ENCODE results near the gene GLIS1. TPM values are rescaled to one million over a fixed set of nuclear protein-coding genes. Genes with fewer than 3 reads are reported as not detected.

Gene GLIS1
- total and polyA plus RNA-seq, 2 donors (not counting 3 experiments of a cell fraction or from before 2014, with no cell fraction given): not detected

GRCh38 chr1:53693773-53694717, 44.9 kb downstream of the GLIS1 start:
- TF ChIP-seq GATA2 (IDR thresholded peaks at IDR 0.05; ENCODE audit: insufficient read depth, insufficient read length, low read depth, low read length): no peak
- no peak for TF ChIP-seq MYC (IDR thresholded peaks at IDR 0.05; ENCODE audit: low read depth, low read length)
- no peak for TF ChIP-seq FOS (IDR thresholded peaks at IDR 0.05; ENCODE audit: borderline replicate concordance, insufficient read depth, low read length)
- no peak for TF ChIP-seq POLR2AphosphoS5 (IDR thresholded peaks at IDR 0.05; ENCODE audit: insufficient read depth, low read depth, low read length)
- TF ChIP-seq, protein P1, sequence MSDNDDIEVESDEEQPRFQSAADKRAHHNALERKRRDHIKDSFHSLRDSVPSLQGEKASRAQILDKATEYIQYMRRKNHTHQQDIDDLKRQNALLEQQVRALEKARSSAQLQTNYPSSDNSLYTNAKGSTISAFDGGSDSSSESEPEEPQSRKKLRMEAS (IDR thresholded peaks at IDR 0.05; ENCODE audit: insufficient read depth, insufficient read length): no peak
- TF ChIP-seq JUN (IDR thresholded peaks at IDR 0.05; ENCODE audit: borderline replicate concordance, insufficient read depth, insufficient read length, low read depth): no peak
- TF ChIP-seq POLR2A (IDR thresholded peaks at IDR 0.05; ENCODE audit: low read depth, low read length): no peak
- no peak for TF ChIP-seq EZH2 (IDR thresholded peaks at IDR 0.05; ENCODE audit: borderline replicate concordance, low read depth, low read length, severe bottlenecking)
- TF ChIP-seq CTCF (IDR thresholded peaks at IDR 0.05; ENCODE audit: extremely low read depth in 1 of 2, insufficient read depth in 1 of 2, low read depth in 1 of 2, low read length in 2 of 2): no peak
- no peaks in the 10 kb centered on the region for H3K79me2 ChIP-seq (ENCODE audit: control insufficient read depth, insufficient read depth, low read length)

More at GRCh38 chr1:53693773-53694717, 44.9 kb downstream of the GLIS1 start:
- H3K36me3 ChIP-seq (ENCODE audit: control insufficient read depth in 2 of 2, extremely low read depth in 1 of 2, insufficient read depth in 2 of 2, low read length in 2 of 2): no peaks in the 10 kb centered on the region
- no peak overlapping the region for H3K4me3 ChIP-seq (replicated peaks in 1 of 3; ENCODE audit: insufficient read depth in 1 of 3, low read depth in 1 of 3, low read length in 3 of 3)
- CTCF ChIA-PET: interaction anchor here (0.8 to 1.8 kb wide), 3 partner anchors 8 to 22 kb away, joined by 3 to 6 read pairs (median 4); no protein-coding TSS in a partner anchor
- no peak overlapping the region for H2AFZ ChIP-seq (ENCODE audit: low read depth, low read length)
- no peaks in the 10 kb centered on the region for H3K9me3 ChIP-seq (replicated peaks; ENCODE audit: control insufficient read depth, insufficient read depth, low read length)
- FAIRE-seq (no peak), DNase-seq (ENCODE audit: low read depth, low spot score) (no peak)
- intact Hi-C loops (cut with micrococcal nuclease): no loop called here
- no TSS peak for BruUV-seq (replicated peaks)
- H3K9me1 ChIP-seq (replicated peaks; ENCODE audit: control insufficient read depth, extremely low read depth, insufficient read depth, low read length): no peaks in the 10 kb centered on the region
- no peak overlapping the region for H3K4me2 ChIP-seq (ENCODE audit: insufficient read depth, low read length)
- no peaks in the 10 kb centered on the region for H3K27me3 ChIP-seq (ENCODE audit: control insufficient read depth in 2 of 2, insufficient read depth in 2 of 2, low read length in 2 of 2)
- no peak overlapping the region for H3K9ac ChIP-seq (replicated peaks; ENCODE audit: extremely low read depth, insufficient read depth, low read length)
- no peak overlapping the region for H3K27ac ChIP-seq (ENCODE audit: insufficient read depth, low read depth, low read length)
- no peaks in the 10 kb centered on the region for H3K4me1 ChIP-seq (ENCODE audit: control insufficient read depth, extremely low read depth, insufficient read depth, low read length)
- dilution Hi-C loops (cut with MboI; ENCODE audit: extremely low pct_ligation_motif_present, low sequenced_read_pairs): no loop called here
- H4K20me1 ChIP-seq (replicated peaks; ENCODE audit: control insufficient read depth, extremely low read depth, insufficient read depth, low read length): no peaks in the 10 kb centered on the region
- POLR2A ChIA-PET: no interaction called here
